H1 (cell line): ENCODE data around the gene PIP4K2C. TPM values are rescaled to one million over a fixed set of nuclear protein-coding genes. Genes with fewer than 3 reads are reported as not detected.

ENCODE experiments used
- CTCF ChIA-PET: fragments of 300-600 bp; sonication (Branson Sonifier 250); formaldehyde crosslinking; loops from one replicate; lab custom pipeline; 2021; ENCODE audit not compliant: partially characterized antibody; lab: Charles Lee
- POLR2A ChIA-PET: fragments of 300-600 bp; sonication (Branson Sonifier 250); formaldehyde crosslinking; loops from one replicate; lab custom pipeline; 2021; ENCODE audit warnings: inconsistent platforms; ENCODE audit not compliant: partially characterized antibody; lab: Charles Lee
- DNase-seq, 2 experiments: peaks; one replicate each; pipeline versions ENCODE4 v3.0.0 to v3.0.0-alpha.2; 2010 to 2022; ENCODE audit warnings: low spot score in 2 of 2, low read depth in 1 of 2, mixed read lengths in 1 of 2
- FAIRE-seq: peaks from 2 replicates; lab custom pipeline; 2011; peaks lifted over from hg19 to GRCh38; lab: Jason Lieb, UNC
- H2AFZ ChIP-seq: 2 replicates; pipeline ENCODE4 v1.8.1; 2012; ENCODE audit warnings: low read length, inconsistent platforms
- H2AK5ac ChIP-seq: 2 replicates; pipeline ENCODE4 v1.6.1; 2013; ENCODE audit warnings: low read depth, low read length
- H2BK120ac ChIP-seq: replicated peaks from 2 replicates; pipeline ENCODE3; 2013; ENCODE audit warnings: low read depth, low read length, inconsistent platforms
- H2BK12ac ChIP-seq: 2 replicates; pipeline ENCODE4 v1.6.1; 2013; ENCODE audit warnings: low read depth, low read length
- H2BK15ac ChIP-seq: 2 replicates; pipeline ENCODE4 v1.6.1; 2013; ENCODE audit warnings: low read length
- H2BK20ac ChIP-seq: 2 replicates; pipeline ENCODE4 v1.6.1; 2013; ENCODE audit warnings: low read length
- H2BK5ac ChIP-seq: 2 replicates; pipeline ENCODE4 v1.6.1; 2013; ENCODE audit warnings: low read depth, low read length
- H3K14ac ChIP-seq: 2 replicates; pipeline ENCODE4 v1.6.1; 2013; ENCODE audit warnings: inconsistent platforms; ENCODE audit not compliant: insufficient read length
- H3K18ac ChIP-seq: 2 replicates; pipeline ENCODE4 v1.6.1; 2013; ENCODE audit warnings: low read length; ENCODE audit errors: extremely low read depth
- H3K23ac ChIP-seq: 2 replicates; pipeline ENCODE4 v1.6.1; 2013; ENCODE audit warnings: inconsistent platforms; ENCODE audit not compliant: insufficient read length
- H3K23me2 ChIP-seq: 2 replicates; pipeline ENCODE4 v1.6.1; 2013; ENCODE audit warnings: low read depth, low read length
- H3K27ac ChIP-seq: 2 replicates; pipeline ENCODE4 v1.6.1; 2011; ENCODE audit warnings: low read depth, low read length, inconsistent platforms
- H3K27me3 ChIP-seq, 4 experiments: replicated peaks in 1 of 4; 1 replicate in 1 of 4; 2 replicates in 3 of 4; pipeline versions ENCODE4 v1.6.1 to v1.8.1; 2011 to 2013; ENCODE audit warnings: low read length in 3 of 4, mild to moderate bottlenecking in 3 of 4, inconsistent platforms in 2 of 4, mixed read lengths in 2 of 4, moderate library complexity in 1 of 4; ENCODE audit not compliant: control insufficient read depth in 3 of 4, insufficient read depth in 3 of 4; ENCODE audit errors: extremely low read depth in 1 of 4
- H3K36me3 ChIP-seq, 4 experiments: 2 replicates each; pipeline versions ENCODE4 v1.6.1 to v1.8.1; 2011 to 2013; ENCODE audit warnings: mild to moderate bottlenecking in 4 of 4, low read length in 3 of 4, moderate library complexity in 2 of 4, control low read depth in 1 of 4, inconsistent platforms in 1 of 4; ENCODE audit not compliant: insufficient read depth in 4 of 4, control insufficient read depth in 2 of 4
- H3K4ac ChIP-seq: replicated peaks from 2 replicates; pipeline ENCODE3; 2013; ENCODE audit warnings: low read length, low read depth, mixed read lengths, inconsistent platforms; ENCODE audit not compliant: insufficient read length
- H3K4me1 ChIP-seq, 4 experiments: replicated peaks in 1 of 4; 1 replicate in 1 of 4; 2 replicates in 3 of 4; pipeline versions ENCODE4 v1.6.1 to v1.8.1; 2011 to 2013; ENCODE audit warnings: low read length in 3 of 4, inconsistent platforms in 2 of 4, mixed read lengths in 1 of 4; ENCODE audit not compliant: insufficient read depth in 4 of 4, control insufficient read depth in 3 of 4
- H3K4me2 ChIP-seq, 2 experiments: 2 replicates each; pipeline versions ENCODE4 v1.6.1 to v1.8.1; 2011 to 2013; ENCODE audit warnings: low read depth in 2 of 2, low read length in 2 of 2, control low read depth in 1 of 2, inconsistent platforms in 1 of 2, mild to moderate bottlenecking in 1 of 2; ENCODE audit not compliant: insufficient read depth in 1 of 2
- H3K4me3 ChIP-seq, 4 experiments: fragments of 200-600, 300-600 bp in 1 of 4; sonication (generic), shearing (Covaris generic), sonication (Bioruptor Twin) in 1 of 4; 2 replicates each; pipeline versions ENCODE4 v1.5.1 to v1.8.1; 2011 to 2016; ENCODE audit warnings: low read length in 4 of 4, low read depth in 3 of 4, control low read depth in 2 of 4, inconsistent platforms in 2 of 4, mild to moderate bottlenecking in 2 of 4, mixed read lengths in 1 of 4, moderate library complexity in 1 of 4; ENCODE audit not compliant: insufficient read depth in 2 of 4; ENCODE audit errors: extremely low read depth in 1 of 4
- H3K56ac ChIP-seq: replicated peaks from 2 replicates; pipeline ENCODE3; 2013; ENCODE audit warnings: low read depth, mild to moderate bottlenecking, mixed read lengths, low read length, inconsistent platforms; ENCODE audit not compliant: insufficient read length
- H3K79me1 ChIP-seq: 2 replicates; pipeline ENCODE4 v1.6.1; 2013; ENCODE audit warnings: low read depth, low read length, control low read depth
- H3K79me2 ChIP-seq, 2 experiments: 2 replicates each; pipeline versions ENCODE4 v1.6.1 to v1.8.1; 2012 to 2013; ENCODE audit warnings: low read length in 2 of 2, mild to moderate bottlenecking in 2 of 2, inconsistent platforms in 1 of 2; ENCODE audit not compliant: insufficient read depth in 2 of 2, control insufficient read depth in 1 of 2
- H3K9ac ChIP-seq, 4 experiments: replicated peaks in 1 of 4; 1 replicate in 1 of 4; 2 replicates in 3 of 4; pipeline versions ENCODE4 v1.6.1 to v1.8.1; 2011 to 2013; ENCODE audit warnings: low read depth in 3 of 4, low read length in 3 of 4, control low read depth in 2 of 4, mild to moderate bottlenecking in 2 of 4, moderate library complexity in 2 of 4, inconsistent platforms in 1 of 4; ENCODE audit errors: extremely low read depth in 1 of 4
- H3K9me3 ChIP-seq, 2 experiments: 2 replicates each; pipeline versions ENCODE4 v1.6.1 to v1.8.1; 2012 to 2013; ENCODE audit warnings: mild to moderate bottlenecking in 2 of 2, moderate library complexity in 2 of 2, control low read depth in 1 of 2, inconsistent platforms in 1 of 2, low read depth in 1 of 2, low read length in 1 of 2, mixed read lengths in 1 of 2; ENCODE audit not compliant: insufficient read depth in 2 of 2
- H4K20me1 ChIP-seq, 2 experiments: replicated peaks in 1 of 2; 2 replicates each; pipeline versions ENCODE3 to v1.8.1; 2011 to 2013; ENCODE audit warnings: inconsistent platforms in 2 of 2, low read length in 2 of 2, mild to moderate bottlenecking in 1 of 2; ENCODE audit not compliant: insufficient read depth in 2 of 2, control insufficient read depth in 1 of 2
- H4K5ac ChIP-seq: 2 replicates; pipeline ENCODE4 v1.6.1; 2013; ENCODE audit warnings: low read length, low read depth, mixed read lengths, inconsistent platforms; ENCODE audit not compliant: insufficient read length
- H4K8ac ChIP-seq: 2 replicates; pipeline ENCODE4 v1.8.0; 2013; ENCODE audit warnings: mild to moderate bottlenecking, moderate library complexity, low read length, inconsistent platforms; ENCODE audit not compliant: insufficient read depth; ENCODE audit errors: extremely low read depth
- H4K91ac ChIP-seq: replicated peaks from 2 replicates; pipeline ENCODE3; 2013; ENCODE audit warnings: low read length, mixed read lengths, inconsistent platforms; ENCODE audit not compliant: insufficient read length
- BRCA1 ChIP-seq: IDR thresholded peaks from 2 replicates; pipeline ENCODE4 v1.6.1; 2012; ENCODE audit warnings: low read depth, low read length, improper control_type of control experiment
- CBX5 ChIP-seq: fragments of 300-800, 300-1000 bp; sonication (generic); IDR thresholded peaks from 2 replicates; pipeline ENCODE4 v1.7.1; 2016; ENCODE audit warnings: antibody characterized with exemption, low read length, low read depth
- CTBP2 ChIP-seq: IDR thresholded peaks from 2 replicates; pipeline ENCODE4 v1.7.0; 2011; ENCODE audit warnings: borderline replicate concordance, mild to moderate bottlenecking, moderate library complexity, mixed read lengths, low read length; ENCODE audit not compliant: insufficient read depth, insufficient read length
- EP300 ChIP-seq, 2 experiments: IDR thresholded peaks; 1 replicate in 1 of 2; 2 replicates in 1 of 2; pipeline ENCODE4 v1.6.1; 2011 to 2012; ENCODE audit warnings: low read depth in 2 of 2, low read length in 2 of 2, mild to moderate bottlenecking in 2 of 2, borderline replicate concordance in 1 of 2, inconsistent platforms in 1 of 2, moderate library complexity in 1 of 2
- EZH2 ChIP-seq: fragments of 200-600 bp; sonication (generic); IDR thresholded peaks from 2 replicates; pipeline ENCODE4 v1.7.1; 2012; ENCODE audit warnings: low read depth, mild to moderate bottlenecking, moderate library complexity, low read length, inconsistent platforms; ENCODE audit not compliant: severe bottlenecking
- HDAC6 ChIP-seq: IDR thresholded peaks from one replicate; pipeline ENCODE4 v1.7.1; 2012; ENCODE audit warnings: low read depth, mild to moderate bottlenecking, inconsistent platforms, low read length, moderate library complexity
- POU5F1 ChIP-seq: IDR thresholded peaks from 2 replicates; pipeline ENCODE4 v1.6.1; 2011; ENCODE audit warnings: low read depth, mild to moderate bottlenecking, low read length, moderate library complexity
- RAD21 ChIP-seq, 2 experiments: IDR thresholded peaks in 1 of 2; conservative IDR thresholded peaks in 1 of 2; 2 replicates each; pipeline ENCODE4 v1.6.1; 2011; ENCODE audit warnings: low read depth in 2 of 2, low read length in 2 of 2, improper control_type of control experiment in 1 of 2, inconsistent platforms in 1 of 2, mild to moderate bottlenecking in 1 of 2, moderate library complexity in 1 of 2
- RFX5 ChIP-seq: IDR thresholded peaks from 2 replicates; pipeline ENCODE4 v1.6.1; 2011; ENCODE audit warnings: low read depth, low read length, improper control_type of control experiment, borderline replicate concordance
- SIX5 ChIP-seq: IDR thresholded peaks from 2 replicates; pipeline ENCODE4 v1.6.1; 2011; ENCODE audit warnings: mild to moderate bottlenecking, low read depth, low read length
- SP1 ChIP-seq: IDR thresholded peaks from 2 replicates; pipeline ENCODE4 v1.6.1; 2011; ENCODE audit warnings: low read depth, low read length
- WGBS, 2 experiments: shearing (Covaris generic) in 1 of 2; methylation state at CpG; one replicate each; pipeline versions ENCODE4 v1.1.6 to v1.1.7; 2013 to 2015; ENCODE audit warnings: low lambda C conversion rate in 2 of 2, mixed read lengths in 2 of 2, inconsistent platforms in 1 of 2, low coverage in 1 of 2, missing lambda C conversion rate in 1 of 2; ENCODE audit not compliant: insufficient replicate concordance in 2 of 2, insufficient coverage in 1 of 2, insufficient read length in 1 of 2; ENCODE audit errors: extremely low coverage in 1 of 2, missing lambda C conversion rate in 1 of 2; 5-methylcytosine and 5-hydroxymethylcytosine counted together
- polyA plus RNA-seq, 7 experiments: library from polyadenylated mRNA; depleted of rRNA in 3 of 7; stranded (reverse) in 5 of 7; unstranded in 2 of 7; fragments of >200 nt in 5 of 7; fragments of 200-250 nt in 2 of 7; gene quantifications; 1 replicate in 5 of 7; 2 replicates in 1 of 7; 4 replicates in 1 of 7; pipeline versions ENCODE4 v1.2.1 to v1.2.3, GENCODE V29; 2011 to 2013; ENCODE audit warnings: missing spikeins in 2 of 7, mixed read lengths in 2 of 7
- total RNA-seq: library from RNA; stranded (reverse); fragmentation: NEBNext Ultra II Directional; extraction: Animal tissue kit (Norgen Biotek cat#: 25700); gene quantifications from 2 replicates; pipeline ENCODE4 v1.2.1, GENCODE V29; 2021

The PIP4K2C gene
- total and polyA plus RNA-seq, 2 of the 8 experiments (the other 6 are each of a cell fraction or from before 2014, with no cell fraction given) = 25.0 to 27.1 TPM

DNA sequence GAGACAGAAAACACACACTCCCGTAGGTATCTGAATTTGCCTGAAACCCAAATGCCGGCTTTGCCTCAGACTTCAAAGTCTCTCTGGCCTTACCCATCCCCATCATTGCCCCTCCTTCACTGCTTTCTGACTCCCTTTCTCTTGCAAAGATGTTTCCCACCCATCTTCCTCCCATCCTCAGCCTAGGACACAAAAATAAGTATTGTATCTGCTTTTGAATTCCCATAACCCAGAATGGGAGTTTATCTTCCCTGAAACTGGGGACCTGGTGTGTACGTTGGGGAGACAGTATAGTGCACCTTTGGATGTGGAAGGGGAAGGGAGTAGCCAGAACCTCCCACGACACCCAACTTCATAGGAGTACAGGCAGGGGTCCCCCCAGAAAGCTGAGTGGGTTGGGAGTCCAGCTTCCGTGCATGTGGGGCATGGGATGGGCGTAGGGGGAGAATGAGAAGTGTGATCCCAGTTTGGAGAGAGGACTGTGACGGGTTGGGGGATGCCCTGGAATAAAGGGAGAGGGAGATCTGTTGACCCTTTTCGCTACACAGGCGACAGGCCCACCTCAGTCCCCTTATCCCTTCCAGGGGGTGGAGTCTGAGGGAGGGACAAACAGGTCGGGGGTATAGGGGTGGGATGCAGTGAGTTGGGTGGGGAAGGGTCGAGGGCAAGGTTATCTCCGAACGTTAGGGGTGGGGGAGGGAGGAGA is 41.6 kb upstream of the PIP4K2C start:
- peaks cover 9 to 14% of the 10 kb centered on the region in 2 experiments for H4K20me1 ChIP-seq
- no peak overlapping the region for H3K14ac ChIP-seq
- FAIRE-seq (no peak), DNase-seq (no peak)
- peak overlapping the region; percentile 29; the same call in 1 of the 2 replicates for H2AFZ ChIP-seq
- ChIA-PET CTCF (interaction anchor here (0.5 kb wide), 1 partner anchor 1218 kb away, joined by 3 read pairs; no protein-coding TSS in a partner anchor), POLR2A (interaction anchor here (1.1 to 2.0 kb wide), 3 partner anchors 12 to 29 kb away, joined by 3 to 12 read pairs (median 5); partner anchors contain the start of gene DDIT3)
- H3K27ac ChIP-seq = no peak overlapping the region
- H2BK15ac ChIP-seq = peak overlapping the region; percentile 25; the same call in 1 of the 2 replicates
- no peak overlapping the region for H2BK20ac ChIP-seq
- peaks cover 9 to 29% (median 12%) of the 10 kb centered on the region in 4 experiments; a peak in 6 of 7 replicates for H3K4me1 ChIP-seq
- H4K8ac ChIP-seq = no peak overlapping the region; the same call in 1 of the 2 replicates
- H3K18ac ChIP-seq = no peak overlapping the region; the same call in 1 of the 2 replicates
- no peak overlapping the region for H3K23ac ChIP-seq
- H3K9ac ChIP-seq = no peak overlapping the region
- H3K4me3 ChIP-seq = peak overlapping the region; percentile 75 to 96 (median 96); a peak in 7 of 8 replicates
- no peak overlapping the region for H2AK5ac ChIP-seq
- no peak overlapping the region for H3K56ac ChIP-seq
- peaks cover 4 to 47% of the 10 kb centered on the region in 2 experiments; a peak in 3 of 4 replicates for H3K79me2 ChIP-seq
- H3K36me3 ChIP-seq = no peaks in the 10 kb centered on the region; a peak in 1 of 8 replicates
- 25% methylated on average over 10 of the region's 13 CpGs; no CpG with 5 or more reads in 1 of the 2 experiments for WGBS, 2 experiments
- H3K4me2 ChIP-seq = peak overlapping the region; percentile 69 to 77
- H2BK5ac ChIP-seq = no peak overlapping the region
- peak overlapping the region; percentile 5 for H4K5ac ChIP-seq
- no peak overlapping the region for H2BK120ac ChIP-seq
- H2BK12ac ChIP-seq = peak overlapping the region; percentile 85; the same call in 1 of the 2 replicates
- peaks cover 10% of the 10 kb centered on the region for H3K79me1 ChIP-seq
- H3K23me2 ChIP-seq = peaks cover 19% of the 10 kb centered on the region
- H3K9me3 ChIP-seq = no peaks in the 10 kb centered on the region
- H3K27me3 ChIP-seq = peaks cover 0 to 5% (median 3%) of the 10 kb centered on the region in 4 experiments; a peak in 2 of 7 replicates
- H4K91ac ChIP-seq = peak overlapping the region; percentile 14
- no peak overlapping the region for H3K4ac ChIP-seq
- TF ChIP-seq EZH2 = no peak
- TF ChIP-seq RAD21 (IDR thresholded peaks at IDR 0.05 in 1 of 2, conservative IDR thresholded peaks at IDR 0.05 in 1 of 2; ENCODE audit: low read depth in 2 of 2, low read length in 2 of 2) = no peak
- no peak for TF ChIP-seq EP300 (IDR thresholded peaks at IDR 0.05; ENCODE audit: borderline replicate concordance in 1 of 2, low read depth in 2 of 2, low read length in 2 of 2)
- no peak for TF ChIP-seq SIX5
- TF ChIP-seq RFX5 = no peak
- no peak for TF ChIP-seq CBX5
- no peak for TF ChIP-seq CTBP2
- no peak for TF ChIP-seq POU5F1
- TF ChIP-seq BRCA1 = no peak
- TF ChIP-seq HDAC6 = no peak
- no peak for TF ChIP-seq SP1
